Measurements from ENCODE around the gene URAD.
"Not testable (repeated sequence)": the region's sequence is repeated elsewhere in the genome, so short reads cannot be mapped to it uniquely, and the experiment has no call there.

The URAD gene, protein sequence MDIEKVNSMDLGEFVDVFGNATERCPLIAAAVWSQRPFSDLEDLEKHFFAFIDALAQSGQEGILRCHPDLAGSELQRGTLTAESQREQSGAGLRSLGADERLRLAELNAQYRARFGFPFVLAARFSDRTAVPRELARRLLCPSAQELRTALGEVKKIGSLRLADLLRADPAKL

DNA sequence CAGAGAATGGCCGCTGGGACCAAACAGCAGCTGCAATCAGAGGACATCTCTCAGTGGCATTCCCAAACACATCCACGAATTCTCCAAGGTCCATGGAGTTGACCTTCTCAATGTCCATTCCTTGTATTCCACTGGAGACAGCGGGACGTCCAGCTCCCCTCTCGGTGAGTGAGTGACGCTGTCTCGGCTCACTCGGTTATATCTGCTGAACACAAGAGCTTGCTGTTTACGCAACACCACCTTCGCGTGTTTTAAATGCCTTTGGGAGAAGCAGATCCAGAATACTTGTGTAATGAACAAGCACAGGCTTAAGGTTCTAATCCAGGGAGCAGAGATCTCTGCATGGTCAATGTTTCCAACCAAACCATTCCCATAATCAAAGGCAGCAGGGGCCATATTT, at the start of gene URAD:
Gene URAD, minus strand, starts transcription at position 174 of the 400 bp plus-strand sequence. Its CDS starts 56 bp downstream, at position 118.
- DNase-seq (ENCODE audit: low read depth in 2 of 2) = no peak

DNA sequence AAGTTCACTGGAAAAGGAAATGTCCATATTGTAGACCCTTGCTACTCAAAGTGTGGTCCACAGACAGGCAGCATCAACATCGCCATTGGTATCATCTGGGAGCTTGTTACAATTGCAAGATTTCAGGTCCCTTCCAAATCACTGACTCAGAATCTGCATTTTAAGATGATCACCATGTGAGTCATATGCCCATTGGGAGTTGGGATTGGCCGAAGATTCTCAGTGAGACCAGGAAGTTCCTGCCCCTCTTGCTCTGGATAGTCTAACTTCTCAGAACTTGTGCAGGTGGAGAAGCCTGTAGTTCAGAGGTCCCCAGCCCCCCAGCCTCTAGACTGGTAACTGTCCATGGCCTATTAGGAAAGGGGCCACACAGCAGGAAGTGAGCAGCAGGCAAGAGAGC, 48.9 kb upstream of the URAD start:
- DNase-seq (ENCODE audit: low read depth in 2 of 2) = no peak

DNA sequence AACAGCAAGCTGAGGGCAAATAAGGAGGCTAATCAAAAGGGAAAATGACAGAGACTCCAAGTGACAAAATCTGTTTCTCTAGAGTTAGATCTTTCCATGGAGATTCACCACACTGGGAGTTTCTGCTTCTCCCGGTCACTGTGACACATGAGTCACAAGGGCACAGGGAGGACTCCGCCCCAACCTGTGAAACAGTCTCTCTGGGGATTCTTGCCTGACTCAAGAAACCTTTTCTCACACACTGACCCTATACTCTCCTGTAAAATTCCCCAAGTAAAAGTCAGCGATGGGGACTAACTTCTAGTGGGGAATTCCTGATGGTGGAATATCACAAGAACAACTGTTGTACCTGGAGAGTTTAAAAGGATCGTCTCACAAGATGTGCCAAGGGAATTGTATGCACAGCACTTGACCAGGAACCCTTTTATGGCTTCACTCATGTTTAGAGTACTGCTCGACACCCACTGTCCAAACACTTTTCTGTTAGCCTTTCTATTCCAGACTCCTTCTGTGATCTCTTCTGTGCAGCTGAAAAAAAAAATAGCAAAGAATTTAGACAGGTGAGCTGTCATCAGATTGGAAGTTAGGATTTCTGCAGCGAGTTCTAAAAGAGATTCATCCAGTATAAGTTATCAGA, 46.8 kb upstream of the URAD start:
- no peak for DNase-seq (ENCODE audit: low read depth in 2 of 2)

DNA sequence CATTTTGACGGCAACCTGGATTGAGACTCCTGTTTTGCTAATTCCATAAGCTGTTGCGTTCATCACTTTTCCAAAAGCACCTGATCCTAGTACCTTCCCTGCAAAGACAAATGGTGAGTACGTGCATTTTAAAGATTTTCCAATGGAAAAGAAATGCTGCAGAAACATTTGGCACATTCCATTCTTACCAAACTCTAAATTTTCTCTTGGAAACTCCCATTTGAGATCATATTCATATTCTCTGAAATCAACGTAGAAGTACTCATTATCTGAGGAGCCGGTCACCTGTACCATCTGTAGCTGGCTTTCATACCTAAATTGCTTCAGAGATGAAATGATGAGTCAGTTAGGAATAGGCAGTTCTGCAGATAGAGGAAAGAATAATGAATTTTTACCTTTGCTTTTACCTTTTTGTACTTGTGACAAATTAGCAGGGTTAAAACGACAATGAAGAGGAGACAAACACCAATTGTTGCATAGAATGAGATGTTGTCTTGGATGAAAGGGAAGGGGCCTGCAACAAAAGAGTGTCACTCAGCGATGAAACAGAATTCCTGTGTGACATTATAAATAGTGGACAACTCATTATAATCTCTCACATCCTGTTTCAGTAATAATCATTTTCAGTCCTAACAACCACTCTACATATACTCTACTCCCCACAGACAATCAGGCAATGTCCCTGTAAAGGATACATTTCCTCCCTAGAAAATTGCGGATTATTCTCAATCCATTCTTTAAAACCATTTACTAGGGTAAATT, 45.6 kb upstream of the URAD start:
- no peak for DNase-seq (ENCODE audit: low read depth in 2 of 2)

DNA sequence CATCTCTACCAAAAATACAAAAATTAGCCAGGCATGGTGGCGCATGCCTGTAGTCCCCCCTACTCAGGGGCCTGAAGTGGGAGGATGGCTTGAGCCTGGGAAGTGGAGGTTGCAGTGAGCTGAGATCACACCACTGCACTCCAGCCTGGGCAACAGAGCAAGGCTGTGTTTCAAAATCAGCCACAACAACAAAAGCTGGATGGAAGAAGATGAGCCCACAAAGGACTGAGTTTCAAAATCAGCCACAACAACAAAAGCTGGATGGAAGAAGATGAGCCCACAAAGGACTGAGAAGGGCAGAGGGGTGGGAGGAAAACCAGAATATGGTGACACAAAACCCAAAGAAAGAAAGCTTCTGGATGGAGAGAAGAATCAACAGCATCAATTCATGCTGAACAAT, 43.9 kb upstream of the URAD start:
- not testable (repeated sequence) for DNase-seq (ENCODE audit: low read depth in 2 of 2)

DNA sequence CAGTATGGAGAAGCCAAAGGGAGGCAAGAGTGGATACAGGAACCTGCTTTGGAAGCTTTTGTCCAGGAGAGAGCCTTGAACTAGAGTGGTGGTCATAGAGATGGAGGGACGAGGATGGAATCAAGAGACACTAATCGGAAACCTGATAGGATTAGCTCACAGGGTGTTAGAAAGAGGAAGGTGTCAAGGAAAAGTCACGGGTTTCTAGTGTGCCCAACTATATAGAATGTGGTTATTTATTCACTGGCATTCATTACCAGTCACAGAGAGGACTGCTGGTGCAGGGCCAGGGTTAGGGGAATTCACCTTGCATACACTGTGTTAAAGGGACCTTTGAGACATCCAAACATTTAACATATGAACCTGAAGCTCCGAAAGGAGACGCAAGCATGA, 43.4 kb upstream of the URAD start:
- no peak for DNase-seq (ENCODE audit: low read depth in 2 of 2)

DNA sequence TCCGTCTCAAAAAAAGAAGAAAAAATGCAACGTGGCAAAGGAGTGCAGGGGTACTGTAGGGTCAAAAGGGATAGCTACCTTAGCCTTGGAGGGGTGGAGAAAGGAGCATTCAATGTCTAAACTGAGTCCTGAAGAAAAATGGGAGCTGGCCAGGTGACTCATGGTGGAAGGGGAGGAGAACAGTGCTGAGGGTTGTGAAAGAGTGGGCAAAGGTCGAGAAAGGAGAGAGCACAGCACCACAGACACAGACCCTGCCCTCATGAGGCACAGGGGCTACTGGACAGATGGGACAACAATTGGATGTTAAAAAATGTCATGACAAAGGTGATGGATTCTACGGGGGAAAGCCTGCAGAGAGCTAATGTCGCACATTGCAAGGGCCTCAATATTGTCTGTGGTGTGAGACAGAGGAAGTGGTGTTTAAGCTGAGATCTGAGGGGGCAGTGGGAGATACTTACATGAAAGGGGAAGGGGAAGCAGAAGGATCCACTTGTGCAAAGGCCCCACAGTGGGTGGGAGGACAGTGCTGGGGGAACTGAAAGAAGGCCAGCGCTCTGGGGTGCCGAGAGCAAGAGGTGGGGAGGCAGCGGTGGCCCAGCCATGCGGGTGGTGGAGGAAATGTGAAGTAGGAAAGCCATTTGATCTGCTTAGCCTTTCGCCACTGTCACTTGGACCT, 42.9 kb upstream of the URAD start:
- no peak for DNase-seq (ENCODE audit: low read depth in 2 of 2)

DNA sequence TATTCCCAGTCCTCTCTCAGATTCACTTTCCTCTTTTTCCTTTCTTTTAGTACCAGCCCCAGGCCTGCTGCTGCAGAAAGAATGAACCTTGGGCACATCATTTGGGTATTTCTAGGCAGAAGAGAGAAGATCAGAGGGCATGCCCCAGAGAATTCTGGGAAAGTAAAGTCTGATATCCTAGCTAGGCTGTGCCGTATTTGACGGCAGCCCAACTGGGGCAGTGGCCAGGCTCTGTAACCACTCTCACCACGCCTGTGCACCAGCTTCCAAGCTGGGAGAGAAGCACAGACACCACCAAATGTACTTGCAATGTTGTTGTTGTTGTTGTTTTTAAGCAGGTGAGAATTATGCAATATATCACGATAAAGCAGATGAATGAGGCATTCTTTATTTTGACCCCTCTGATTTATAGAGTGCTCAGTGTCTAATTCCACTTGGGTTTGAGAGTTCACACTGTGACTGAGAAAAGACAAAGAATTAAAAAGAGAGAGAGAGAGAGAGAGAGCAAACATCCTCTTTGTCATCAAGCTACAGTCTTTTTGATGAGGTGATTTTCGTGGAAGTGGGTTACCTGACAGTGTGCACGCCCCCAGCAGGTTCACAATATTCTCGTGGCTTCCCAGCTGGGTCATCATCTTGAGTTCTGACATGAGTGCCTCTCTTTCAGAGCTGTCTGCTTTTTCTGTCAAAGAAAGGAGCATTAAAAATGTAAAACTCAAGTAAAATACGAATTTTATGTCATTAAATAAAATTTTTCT, 39.3 kb upstream of the URAD start:
- no peak for DNase-seq (ENCODE audit: low read depth in 2 of 2)

DNA sequence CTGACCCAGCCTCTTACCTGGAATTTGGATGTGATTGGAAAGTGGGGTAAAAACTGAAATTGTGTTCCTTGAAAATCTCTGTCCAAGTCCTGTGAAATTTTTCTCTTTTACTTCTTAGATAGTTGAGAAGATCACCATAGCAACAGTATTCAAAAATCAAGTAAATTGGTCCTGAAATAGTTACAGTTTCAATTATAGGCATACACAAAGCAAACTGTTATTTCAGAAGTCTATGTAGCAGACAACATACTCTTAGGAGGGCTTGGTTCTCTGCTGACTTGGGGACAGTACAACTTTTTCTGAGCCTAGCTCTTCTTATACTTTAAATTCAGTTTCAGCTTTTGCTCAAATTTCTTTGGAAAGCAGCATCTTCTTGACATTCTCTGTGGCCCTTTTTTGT, 38.6 kb upstream of the URAD start:
- no peak for DNase-seq (ENCODE audit: low read depth in 2 of 2)

DNA sequence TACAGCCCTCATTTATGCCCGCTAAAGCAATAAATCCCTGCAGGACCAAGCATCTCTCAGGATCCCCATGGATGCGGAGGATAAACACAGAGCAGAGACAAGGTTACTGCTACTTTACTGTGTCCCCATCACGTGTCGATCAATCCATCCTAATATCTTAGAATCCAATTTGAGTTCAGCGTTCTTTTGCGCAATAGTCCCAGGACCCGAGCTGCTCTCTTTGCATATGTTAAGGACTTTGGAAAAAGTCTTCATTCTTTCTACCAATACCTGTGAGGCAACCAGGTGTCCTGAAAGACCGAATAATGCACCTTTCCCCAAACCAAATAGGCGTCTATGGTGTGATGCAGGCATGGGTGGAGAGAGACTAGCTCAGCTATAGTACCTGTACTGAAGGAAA, 38.0 kb upstream of the URAD start:
- no peak for DNase-seq (ENCODE audit: low read depth in 2 of 2)

DNA sequence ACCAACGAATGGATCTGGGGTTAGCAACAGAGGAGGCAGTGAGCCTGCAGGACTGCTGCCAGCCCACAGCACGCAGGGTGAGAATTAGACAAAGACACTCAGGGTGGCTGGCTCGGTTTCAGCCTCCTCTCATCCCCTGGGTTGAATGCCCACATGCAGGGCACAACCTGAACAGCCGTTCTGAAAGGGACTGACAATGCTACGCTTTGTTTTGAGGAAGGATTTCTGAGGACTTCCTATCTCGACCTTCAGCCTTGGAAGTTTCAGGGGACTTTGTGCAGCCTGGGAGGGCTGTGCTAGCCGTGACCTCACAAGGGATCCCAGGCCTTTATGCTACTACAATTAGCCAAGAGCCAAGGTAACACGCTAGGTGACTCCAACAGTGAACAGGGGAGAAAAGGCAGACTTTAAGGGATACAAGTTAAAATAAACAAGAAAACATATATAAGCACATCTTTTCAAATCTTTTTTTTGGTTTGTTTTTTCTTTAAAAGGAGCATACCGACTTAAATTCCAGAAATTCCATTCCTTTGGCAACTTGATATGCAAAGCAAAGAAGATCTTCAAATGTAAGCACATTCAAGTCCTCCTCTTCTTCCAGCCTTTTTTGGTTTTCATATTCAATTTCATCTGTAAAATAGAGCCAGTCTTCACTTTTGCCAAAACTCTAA, 34.5 kb upstream of the URAD start:
- no peak for DNase-seq (ENCODE audit: low read depth in 2 of 2)

DNA sequence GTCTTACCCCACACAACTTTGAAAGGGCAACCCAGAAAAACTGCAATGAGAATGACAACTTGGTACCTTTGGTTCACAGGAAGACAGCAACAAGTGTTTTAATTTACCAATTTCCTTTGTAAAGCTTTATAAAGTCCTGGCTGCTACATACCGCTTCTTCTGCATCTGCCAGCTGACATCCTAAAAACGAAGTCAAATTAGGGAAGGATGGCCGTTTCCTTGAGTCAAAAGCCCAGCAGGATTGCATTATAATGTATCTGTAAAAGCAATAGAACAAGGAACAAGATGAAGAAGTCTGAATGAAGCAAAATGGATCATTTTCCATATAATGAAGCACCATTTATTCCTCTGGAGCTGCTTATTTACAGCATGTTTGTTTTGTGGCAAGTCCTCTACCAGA, 25.8 kb upstream of the URAD start:
- no peak for DNase-seq (ENCODE audit: low read depth in 2 of 2)

DNA sequence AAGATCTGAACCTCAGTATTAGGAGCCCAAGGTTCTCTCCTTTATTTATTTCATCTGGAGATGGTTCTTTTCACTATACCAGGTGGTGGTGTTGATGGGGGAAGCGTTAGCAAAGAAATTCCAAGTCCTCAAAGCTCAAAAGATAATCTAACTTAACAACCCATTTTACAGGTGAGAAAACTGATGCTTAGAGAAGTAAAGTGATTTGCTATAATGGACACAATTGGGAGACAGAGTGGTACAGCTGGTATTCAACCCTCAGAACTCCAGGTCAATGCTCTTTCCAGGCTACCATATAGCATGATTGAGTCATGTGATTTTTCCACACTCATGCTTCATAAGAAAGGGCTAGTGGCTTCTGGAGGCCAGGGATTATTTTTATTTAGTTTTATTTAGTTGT, 25.0 kb upstream of the URAD start:
- DNase-seq (ENCODE audit: low read depth in 2 of 2) = no peak

DNA sequence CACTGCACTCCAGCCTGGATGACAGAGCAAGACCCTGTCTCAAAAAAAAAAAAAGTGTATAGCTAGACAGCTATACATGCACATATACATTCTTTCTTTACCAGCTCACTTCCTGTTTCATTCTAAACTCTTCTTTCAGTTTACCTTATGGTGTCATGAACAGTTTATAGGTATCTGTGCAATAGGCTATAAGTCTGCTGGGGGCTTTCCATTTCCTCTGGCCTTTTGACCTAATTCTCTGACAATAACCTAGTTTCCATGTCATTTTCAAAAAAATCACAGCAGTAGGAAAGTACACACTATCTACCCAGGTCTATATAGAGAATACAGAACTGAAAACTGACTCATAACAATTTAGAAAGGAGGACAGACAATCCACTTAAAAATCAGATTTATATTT, 24.4 kb upstream of the URAD start:
- DNase-seq (ENCODE audit: low read depth in 2 of 2) = no peak

DNA sequence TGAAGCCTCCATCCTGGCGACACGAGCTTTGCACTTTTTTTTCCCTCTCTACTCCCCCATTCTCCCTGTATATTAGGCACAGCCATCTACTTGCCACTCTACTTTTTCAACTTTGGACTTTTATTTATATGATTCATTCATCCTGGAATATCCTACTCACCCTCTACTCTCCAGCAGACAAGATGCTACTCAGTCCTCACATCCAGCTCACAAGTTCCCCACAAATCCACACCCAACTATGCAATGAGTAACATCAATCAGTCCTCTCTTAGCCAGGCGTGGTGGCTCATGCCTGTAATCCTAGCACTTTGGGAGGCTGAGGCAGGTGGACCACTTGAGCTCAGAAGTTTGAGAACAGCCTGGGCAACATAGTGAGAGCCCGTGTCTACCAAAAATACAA, 23.9 kb upstream of the URAD start:
- no peak for DNase-seq (ENCODE audit: low read depth in 2 of 2)

DNA sequence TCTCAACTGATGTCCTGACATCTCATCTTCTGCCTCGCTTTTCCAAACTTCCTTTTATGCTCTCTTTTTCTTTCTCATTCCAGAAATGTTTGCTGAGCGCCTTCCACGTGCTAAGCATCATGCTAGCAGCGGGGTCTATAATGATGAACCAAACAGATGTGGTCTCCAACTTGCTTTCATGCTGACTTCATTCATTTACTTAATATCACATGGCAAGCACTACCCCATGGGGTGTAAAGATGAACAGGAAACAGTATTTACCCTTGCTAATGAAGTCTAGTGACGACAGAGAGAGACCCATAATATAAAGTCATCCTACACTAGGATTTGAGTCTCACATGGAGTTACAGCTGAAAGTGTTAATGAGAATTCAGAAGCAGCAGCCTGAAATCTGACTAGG, 21.6 kb upstream of the URAD start:
- DNase-seq (ENCODE audit: low read depth in 2 of 2) = no peak

DNA sequence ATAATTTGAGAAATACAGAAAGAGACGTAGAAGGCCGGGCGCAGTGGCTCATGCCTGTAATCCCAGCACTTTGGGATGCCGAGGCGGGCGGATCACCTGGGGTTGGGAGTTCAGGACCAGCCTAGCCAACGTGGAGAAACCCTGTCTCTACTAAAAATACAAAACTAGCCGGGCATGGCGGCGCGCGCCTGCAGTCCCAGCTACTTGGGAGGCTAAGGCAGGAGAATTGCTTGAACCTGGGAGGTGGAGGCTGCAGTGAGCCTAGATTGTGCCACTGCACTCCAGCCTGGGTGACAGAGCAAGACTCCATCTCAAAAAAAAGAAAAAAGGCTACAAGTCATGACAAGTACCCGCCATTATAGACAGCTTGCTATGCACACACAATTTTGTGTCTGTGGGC, 16.5 kb upstream of the URAD start:
- not testable (repeated sequence) for DNase-seq (ENCODE audit: low read depth in 2 of 2)

DNA sequence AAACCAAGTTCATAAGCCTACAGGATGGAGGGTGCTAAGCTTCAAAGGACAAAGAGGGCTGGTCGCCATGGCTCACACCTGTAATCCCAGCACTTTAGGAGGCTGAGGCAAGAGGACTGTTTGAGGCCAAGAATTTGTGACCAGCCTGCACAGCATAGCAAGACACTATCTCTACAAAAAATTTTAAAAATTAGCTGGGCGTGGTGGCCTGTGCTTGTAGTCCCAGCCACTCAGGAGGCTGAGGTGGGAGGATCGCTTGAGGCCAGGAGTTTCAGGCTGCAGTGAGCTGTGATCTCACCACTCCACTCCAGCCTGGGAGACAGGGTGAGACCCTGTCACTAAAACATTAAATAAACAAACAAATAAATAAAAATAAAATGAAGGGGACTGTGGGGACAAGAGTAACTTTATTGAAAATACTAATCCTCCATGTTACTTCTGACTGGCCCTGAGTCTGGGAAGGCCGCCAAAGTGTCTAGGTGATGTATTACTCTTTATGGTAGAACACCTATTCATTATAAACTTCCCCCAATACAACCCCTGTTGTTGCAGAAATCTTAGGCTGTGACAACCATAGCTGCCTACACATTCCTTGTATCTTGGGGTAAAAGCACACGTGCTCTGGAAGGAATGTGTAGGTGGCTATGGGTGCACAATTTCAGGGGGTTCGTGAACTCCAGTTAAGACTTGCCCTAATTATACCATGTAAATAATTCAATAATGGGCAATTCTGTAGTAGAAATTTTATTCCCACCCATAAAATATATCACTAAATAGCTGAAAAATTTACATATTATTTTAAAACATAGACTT, 14.6 kb upstream of the URAD start:
- DNase-seq (ENCODE audit: low read depth in 2 of 2) = no peak

DNA sequence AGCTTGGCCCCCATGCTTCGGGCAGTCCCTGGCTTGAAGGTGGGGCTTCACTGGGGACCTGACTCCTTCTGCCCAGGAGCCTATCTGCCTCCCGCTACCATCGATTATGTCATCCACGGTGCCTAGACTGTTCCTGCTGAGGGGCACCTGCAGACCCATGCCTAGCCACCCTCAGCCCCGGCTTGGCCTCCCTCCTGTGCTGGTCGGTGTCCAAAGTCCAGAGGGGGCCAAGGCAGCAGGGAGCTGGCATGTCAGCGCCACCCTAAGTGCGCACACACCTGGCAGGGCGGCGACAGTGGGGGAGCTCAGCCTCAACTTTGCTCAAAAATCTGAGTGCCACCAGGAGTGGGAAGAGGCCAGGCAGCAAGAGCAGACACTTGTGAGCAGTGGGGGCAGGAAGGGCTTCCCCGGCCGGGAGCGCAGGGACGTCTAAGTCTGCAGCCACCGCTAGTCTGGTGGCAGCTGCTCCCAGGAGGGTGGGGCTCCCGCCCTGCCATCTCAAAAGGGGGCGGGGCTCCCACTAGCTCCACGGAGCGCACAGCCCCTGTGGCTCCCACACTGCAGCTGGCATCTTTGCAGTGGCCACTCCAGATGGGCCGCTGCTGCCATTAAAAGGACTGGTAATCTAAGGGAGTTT, 13.5 kb upstream of the URAD start:
- DNase-seq (ENCODE audit: low read depth in 2 of 2) = no peak

DNA sequence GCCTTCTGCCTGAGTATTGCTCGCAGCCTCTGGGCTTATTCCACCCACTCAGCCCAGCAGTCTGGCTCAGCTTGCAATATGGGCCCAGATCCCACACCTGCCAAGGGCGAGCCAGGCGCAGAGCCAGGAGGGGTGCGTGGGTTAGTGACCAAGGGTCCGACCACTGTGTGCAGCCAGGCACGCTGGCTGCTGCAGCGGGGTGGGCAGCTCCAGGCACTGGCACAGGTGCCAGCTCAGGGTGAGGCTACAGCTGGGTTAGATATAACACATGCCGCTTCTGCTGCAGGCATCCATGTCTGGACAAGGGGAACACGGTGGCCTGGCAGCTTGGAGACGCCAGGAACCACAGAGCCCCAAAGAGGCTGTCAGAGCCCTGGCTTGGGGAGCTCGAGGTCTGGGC, 12.6 kb upstream of the URAD start:
- no peak for DNase-seq (ENCODE audit: low read depth in 2 of 2)

Data from stimulated activated CD8-positive, alpha-beta memory T cell treated with anti-CD3 and anti-CD28 coated beads, Interleukin-15, amount 100 ng/mL, for 4 hours (primary cell).